HS-5 (cell line): ENCODE results near the gene STAB2.

Source experiments
- DNase-seq: peaks from one replicate; pipeline ENCODE4 v3.0.0-alpha.2; 2012; ENCODE audit warnings: low read depth

STAB2 gene, protein sequence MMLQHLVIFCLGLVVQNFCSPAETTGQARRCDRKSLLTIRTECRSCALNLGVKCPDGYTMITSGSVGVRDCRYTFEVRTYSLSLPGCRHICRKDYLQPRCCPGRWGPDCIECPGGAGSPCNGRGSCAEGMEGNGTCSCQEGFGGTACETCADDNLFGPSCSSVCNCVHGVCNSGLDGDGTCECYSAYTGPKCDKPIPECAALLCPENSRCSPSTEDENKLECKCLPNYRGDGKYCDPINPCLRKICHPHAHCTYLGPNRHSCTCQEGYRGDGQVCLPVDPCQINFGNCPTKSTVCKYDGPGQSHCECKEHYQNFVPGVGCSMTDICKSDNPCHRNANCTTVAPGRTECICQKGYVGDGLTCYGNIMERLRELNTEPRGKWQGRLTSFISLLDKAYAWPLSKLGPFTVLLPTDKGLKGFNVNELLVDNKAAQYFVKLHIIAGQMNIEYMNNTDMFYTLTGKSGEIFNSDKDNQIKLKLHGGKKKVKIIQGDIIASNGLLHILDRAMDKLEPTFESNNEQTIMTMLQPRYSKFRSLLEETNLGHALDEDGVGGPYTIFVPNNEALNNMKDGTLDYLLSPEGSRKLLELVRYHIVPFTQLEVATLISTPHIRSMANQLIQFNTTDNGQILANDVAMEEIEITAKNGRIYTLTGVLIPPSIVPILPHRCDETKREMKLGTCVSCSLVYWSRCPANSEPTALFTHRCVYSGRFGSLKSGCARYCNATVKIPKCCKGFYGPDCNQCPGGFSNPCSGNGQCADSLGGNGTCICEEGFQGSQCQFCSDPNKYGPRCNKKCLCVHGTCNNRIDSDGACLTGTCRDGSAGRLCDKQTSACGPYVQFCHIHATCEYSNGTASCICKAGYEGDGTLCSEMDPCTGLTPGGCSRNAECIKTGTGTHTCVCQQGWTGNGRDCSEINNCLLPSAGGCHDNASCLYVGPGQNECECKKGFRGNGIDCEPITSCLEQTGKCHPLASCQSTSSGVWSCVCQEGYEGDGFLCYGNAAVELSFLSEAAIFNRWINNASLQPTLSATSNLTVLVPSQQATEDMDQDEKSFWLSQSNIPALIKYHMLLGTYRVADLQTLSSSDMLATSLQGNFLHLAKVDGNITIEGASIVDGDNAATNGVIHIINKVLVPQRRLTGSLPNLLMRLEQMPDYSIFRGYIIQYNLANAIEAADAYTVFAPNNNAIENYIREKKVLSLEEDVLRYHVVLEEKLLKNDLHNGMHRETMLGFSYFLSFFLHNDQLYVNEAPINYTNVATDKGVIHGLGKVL (N-terminal part only)

DNA sequence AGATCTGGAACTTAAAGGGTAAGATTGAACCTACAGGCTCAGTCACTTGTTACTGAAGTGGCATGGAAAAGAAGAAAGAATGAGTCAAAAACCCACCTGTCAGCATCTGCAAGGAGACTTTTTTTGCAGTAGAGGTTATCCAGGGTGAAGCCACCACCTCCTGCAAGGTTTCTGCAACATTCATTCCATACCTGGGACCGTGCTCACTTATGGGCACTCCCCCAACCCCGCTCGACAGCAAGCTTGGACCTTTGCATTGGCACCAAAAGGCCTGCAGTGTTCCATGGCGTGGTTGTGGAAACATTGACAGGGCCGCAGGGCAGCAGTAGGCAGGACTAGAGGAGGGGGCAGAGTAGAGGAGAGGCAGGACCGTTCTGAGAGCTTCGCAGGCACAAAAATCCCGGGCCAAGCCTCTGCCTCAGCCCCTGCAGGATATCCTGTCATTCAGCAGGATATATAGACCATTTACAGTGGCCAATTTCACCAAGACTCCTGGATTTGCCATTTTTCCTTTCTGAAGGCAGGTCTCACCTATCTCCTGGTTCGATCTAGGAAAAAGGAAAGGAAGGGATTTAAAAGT, at the start of gene STAB2:
Gene STAB2, plus strand, starts transcription at position 483 of the 580 bp plus-strand sequence. CDS start 204 bp downstream, outside the sequence.
- no peak for DNase-seq

DNA sequence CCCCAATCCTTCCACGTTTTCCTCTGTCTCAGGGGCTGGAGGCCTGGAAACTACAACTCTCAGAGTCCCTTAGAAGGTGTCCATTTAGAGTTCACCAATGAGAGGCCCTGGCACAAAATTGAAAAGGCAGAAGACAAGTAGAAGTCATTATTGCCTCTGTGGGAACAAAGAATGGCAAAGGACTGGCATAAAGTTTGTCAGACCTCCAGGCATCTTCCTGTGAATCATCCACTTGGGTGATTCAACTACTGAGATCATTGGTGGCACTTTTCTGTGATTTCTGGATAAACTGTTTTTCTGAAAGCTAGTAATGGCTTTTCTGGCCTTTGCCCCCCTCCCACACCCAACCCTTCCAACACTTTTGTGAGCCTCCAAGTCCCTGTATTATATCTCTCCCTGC, 48.7 kb upstream of the STAB2 start:
- no peak for DNase-seq

DNA sequence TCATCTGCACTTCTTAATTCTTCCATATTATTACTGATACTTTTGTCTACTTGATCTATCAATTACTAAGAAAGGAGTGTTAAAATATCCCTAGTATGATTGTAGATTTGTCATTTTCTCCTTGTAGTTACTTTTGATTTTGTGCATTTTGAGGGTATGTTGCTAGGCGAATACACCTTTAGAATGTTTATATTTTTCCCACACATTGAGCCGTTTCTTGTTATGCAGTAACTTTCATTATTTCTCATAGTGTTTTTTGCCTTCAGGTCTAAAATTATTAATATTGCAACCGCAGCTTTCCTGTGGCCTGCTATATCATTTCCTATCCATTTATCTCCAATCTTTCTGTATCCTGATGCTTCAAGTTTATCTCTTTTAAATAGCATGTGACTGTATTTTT, 46.8 kb upstream of the STAB2 start:
- no peak for DNase-seq

DNA sequence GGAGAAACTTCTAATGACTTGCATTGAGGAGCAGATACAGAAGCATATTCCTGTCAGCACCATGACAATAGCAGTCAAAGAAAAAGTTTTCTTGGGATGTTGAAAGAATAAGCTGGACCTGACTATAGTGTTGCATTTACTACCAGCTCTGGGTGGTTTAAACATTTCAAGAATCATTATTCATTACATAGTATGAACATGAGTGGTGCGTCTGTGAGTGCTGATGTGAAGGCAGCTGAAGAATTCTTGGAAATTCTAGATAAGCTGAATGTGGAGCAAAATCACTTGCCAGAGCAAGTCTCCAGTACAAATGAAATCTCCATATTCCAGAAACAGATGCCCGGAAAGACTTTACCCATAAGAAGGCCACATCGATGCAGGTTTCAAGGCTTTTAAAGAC, 45.0 kb upstream of the STAB2 start:
- DNase-seq, result no peak

DNA sequence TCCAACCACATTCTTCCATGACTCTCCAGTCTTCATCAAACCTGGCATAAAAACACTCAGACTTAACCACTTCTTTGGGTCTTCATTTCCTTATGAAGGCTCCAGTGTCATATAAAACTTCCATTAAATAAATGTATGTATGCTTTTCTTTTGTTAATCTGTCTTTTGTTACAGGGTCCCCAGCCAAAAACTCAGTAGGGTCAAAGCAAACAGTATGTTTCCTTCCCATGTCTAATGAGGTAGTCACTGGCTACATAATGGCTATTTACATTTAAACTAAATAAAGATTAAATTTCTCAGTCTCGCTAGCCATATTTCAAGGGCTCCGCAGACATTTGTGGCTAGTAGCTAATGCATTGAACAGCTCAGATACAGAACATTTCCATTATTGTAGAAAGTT, 40.1 kb upstream of the STAB2 start:
- no peak for DNase-seq

DNA sequence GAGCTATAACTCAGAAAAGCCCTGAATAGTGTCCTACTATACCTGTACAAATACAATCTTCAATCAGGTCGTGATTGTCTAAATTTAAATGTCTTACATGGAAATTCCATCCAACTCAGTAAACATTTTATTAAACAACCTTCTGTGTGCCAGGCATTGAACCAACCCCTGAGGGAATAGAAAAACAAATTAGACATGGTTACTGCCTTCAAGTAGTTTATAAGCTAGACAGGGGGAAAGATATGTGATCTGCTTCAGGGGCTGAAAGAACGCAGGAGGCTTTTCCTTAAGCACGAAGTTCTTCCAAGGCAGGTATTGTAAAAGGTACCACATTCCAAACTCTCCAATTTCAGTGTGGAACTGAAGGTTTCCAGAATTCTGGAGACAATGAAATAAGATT, 39.7 kb upstream of the STAB2 start:
- no peak for DNase-seq

DNA sequence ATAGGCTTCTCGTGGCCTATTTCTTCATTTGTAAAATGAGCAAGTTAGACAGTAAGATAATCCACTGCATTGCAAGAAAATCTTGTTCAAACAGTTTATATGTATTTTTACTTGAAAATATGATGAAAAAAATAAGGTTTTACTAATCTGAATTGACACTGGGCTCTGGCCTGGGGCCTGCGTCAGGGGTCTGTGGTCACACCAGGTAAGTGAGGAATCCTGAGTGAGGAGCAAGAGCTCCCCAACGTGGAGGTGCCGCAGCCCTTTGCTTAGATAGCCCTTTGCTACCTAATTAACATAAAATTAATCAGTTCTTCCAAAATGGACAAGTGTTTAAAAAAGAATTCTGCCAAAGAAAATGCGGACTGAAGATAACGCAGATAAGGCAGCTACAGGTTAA, 39.1 kb upstream of the STAB2 start:
- no peak for DNase-seq

DNA sequence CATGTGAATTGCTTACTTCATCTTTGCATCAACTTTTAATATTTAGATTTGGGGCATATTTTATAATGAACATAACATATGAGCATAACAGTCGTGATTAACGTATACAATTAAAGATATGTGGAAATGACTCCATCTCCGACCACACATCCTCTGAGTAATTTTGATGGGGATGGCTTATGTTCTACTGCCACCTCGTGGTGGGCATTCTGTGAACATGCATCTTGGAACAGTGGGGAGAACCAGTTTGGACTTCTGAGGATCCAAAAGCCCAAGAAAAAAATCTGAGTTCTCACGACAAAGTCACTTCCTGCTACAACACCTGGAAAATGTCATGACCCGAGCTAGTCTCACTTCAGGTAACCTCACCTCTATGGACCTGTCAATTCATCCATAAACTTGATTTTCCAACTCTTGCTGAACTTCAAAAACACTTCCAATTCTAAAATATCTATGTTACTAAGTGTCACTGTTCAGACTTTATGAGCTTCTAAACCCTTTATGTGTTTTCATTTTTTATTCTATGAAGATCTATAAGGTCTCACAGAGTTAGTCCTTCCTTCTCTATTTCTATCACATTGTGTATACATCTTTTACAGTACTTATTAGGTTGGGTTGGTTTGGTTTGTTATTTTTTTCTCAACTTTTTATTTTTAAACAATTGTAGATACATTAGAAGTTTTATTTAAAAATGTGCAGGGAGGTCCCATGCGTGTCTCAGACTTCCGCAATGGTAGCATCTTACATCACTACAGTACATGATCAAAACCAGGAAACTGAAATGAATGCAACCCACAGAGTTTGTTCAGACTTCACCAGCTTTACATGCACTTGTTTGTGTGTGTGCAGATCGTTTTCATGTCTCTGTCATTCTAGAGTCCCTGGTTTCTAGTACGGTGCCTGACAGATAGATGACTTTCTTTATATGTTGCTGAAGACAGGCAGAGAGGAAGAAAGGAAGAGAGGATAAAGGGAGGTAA, 38.2 kb upstream of the STAB2 start:
- peak; percentile 55 for DNase-seq

DNA sequence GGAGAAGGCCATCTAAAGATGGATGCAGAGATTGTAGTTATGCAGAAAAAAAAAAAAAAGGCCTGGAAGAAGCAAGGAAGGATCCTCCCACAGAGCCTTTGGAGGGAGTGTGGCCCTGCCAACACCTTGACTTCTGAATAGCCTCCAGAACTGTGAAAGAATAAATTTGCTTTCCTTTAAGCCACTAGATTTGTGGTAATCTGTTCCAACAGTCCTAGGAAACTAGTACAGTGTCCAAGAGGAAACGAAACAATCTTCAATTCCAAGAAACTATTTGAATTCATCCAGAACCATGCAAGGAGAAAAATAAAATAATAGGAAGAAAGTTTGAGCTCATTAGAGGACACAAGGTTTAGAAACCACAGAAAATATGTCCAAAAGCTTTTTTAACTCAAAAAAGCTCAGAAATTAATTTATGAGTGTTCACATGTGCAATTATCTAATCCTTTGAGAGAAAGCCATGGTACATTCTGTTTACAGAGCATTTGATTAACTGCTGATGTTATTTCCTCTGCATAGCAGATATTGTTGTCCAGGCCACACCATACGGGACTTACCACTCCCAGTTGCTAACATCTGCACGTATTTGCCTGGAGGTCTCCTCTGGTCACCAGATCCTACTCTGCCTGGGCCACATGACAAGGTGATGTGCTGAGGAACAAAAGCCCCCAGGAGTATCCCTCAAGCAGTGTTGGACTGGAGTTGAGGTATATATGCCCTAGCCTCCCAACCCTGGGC, 30.0 kb upstream of the STAB2 start:
- DNase-seq, result no peak

DNA sequence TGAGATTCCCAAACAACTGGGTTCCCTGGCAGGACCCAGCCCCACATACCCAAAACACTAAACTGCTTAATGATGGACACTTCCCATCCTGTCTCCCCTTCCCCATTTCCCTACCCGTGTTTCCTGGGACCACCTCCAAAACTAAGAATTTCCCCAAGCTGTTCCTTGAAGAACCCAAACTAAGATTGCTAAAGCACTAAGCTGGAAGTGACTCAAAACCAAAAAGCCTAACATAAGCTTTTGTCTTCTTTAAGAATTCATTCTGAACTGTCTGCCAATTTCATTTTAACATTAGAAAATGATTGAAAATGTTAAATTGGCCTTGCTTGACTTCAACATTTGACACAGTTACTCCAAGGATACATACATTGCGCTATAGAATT, 29.5 kb upstream of the STAB2 start:
- no peak for DNase-seq

DNA sequence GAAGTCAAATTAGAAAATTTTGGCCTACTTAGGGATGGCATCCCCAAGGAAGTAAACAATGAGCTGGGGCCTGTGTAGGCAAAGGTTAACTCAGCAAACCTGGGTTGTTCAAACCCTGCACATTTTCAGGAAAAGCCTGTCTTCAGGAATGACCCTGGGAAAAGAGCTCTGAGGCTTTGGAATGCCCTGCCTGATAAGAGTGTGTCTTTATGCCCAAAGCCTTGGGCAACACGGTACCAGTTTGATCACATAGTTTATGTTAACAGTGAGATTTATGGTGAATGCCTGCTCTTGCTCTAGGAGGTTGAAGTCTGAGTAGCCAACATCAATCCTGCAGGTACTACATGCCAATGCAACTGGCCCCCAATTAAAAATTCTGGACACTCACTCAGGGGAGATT, 28.2 kb upstream of the STAB2 start:
- no peak for DNase-seq

DNA sequence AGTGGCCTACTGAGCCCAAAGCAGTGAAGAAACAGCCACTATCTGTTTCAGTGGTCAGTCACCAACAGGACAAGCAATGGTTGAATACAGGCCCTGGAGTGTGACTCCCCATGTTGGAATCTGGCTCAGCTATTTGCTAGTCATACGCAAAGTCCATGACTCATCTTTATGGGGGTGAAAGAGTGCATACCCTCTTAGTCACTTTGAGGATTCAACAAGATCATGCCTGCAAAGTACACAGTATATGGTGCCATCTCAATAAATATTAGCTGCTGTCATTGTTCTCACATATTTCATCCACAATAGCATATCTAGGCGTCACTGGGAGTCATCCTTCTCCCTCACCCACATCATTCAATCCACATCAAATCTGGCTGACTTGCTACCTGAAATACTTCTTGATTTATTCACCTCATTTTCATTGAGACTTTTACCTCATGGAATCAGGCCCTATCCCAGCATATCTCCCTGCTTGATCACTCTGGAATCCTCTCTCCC, 26.4 kb upstream of the STAB2 start:
- peak; percentile 98 for DNase-seq

DNA sequence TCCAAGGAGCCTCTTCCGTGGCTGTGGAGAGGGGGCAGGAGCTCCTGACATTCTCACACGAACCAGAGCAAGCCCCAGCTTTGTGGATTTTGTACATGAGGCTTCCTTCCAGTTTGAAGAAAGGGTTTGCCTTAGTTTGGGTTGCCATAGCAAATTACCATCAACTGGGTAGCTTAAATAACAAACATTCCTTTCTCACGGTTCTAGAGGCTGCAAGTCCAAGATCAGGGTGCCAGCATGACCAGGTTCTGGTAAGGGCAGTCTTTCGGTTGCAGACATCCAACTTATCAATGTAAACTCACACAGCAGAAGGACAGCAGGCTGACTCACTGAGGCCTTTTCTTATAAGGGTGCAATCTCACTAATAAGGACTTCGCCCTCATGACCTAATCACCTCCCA, 25.9 kb upstream of the STAB2 start:
- no peak for DNase-seq

DNA sequence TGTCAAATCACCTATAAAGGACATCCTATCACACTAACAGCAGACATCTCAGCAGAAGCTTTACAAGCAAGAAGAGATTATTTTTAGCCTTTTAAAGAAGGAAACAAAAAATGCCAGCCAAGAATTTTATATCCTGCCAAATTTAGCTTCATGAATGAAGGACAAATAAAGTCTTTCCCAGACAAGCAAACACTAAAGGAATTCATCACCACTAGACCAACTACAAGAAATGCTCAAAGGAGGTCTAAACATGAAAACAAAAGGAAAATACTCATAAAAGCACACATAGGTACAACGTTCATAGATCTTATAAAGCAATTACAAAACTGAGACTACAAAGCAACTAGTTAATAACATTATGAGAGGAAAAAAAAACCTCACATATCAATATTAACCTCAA, 20.7 kb upstream of the STAB2 start:
- no peak for DNase-seq

DNA sequence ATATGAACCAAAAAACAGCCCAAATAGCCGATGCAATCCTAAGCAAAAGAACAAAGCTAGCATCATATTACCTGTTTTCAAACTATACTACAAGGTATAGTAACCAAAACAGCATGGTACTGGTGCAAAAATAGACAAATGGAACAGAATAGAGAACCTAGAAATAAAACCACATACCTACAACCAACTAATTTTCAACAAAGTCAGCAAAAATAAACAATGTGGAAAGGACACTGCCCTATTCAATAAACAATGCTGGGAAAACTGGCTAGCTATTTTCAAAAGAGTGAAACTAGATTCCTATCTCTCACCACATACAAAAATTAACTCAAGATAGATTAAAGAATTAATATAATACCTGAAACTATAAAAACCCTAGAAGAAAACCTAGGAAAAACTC, 17.8 kb upstream of the STAB2 start:
- DNase-seq, result no peak

DNA sequence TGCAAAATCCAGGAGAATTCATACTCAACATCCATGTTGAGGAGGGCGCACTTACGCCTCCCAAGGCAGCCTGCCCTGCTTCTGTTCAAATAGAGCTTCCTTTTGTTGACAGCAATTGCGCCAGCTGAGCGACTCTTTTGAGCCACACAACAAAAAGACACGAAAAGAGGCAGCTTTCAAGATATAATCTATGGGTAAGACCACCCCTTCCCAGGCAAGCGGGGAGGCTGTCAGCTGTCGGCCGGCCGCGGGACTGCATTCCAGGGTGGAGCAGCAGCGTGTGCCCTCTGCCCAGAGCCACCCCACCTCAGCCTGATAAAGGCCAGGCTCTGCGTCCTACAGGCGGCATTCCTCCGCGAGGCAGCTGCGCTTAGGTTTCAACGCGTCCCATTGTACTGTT, 15.8 kb upstream of the STAB2 start:
- DNase-seq, result no peak

DNA sequence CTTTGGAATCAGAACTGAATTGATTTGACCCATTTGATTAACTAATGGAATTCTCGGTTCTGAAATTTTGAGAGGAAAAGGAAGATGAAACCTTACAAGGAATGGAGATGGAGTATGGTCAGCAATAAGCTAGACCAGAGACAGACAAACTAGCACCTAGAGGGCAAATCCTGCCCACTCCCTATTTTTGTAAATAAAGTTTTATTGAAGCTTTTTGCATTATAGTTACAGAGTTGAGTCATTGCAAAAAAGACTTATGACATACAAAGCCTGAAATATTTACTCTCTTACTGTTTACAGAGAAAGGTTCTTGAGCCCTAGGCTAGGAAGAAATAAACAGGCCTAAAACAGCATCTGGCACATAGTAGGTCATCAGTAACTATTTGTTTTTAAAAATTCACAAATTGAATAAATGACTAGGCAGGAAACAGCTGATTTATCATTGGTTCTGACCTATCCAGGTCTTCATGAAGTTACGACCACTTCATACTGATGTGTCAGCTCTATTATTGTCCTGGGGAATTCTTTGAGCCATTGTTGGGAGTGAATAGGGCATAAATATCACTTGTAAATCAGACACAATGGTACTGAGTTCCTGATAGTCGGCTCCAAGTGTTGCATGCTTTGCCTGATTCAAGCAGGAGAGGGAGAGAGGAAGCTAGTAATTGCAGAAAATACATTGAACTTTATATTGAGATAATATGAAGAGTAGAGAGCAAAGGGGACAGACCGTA, 14.6 kb upstream of the STAB2 start:
- DNase-seq, result no peak

DNA sequence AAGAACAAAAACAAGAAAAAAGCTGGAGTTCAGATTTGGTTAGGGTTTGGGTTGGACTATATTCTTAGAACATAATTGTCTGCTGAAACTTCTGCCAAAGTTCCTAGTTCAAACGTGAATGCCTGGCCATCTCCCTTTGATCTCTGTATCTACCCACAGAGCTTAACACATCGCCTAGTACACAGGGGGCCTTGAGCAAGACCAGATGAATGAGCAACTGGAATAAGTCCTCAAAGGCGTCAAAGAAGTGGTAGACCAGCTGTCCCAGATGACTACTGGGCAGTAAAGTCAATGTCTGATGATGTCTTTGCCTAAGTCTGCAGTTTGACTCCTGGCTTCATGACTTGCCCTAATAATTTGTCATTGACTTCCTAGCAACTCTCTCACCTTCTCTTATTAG, 13.9 kb upstream of the STAB2 start:
- DNase-seq, result no peak

DNA sequence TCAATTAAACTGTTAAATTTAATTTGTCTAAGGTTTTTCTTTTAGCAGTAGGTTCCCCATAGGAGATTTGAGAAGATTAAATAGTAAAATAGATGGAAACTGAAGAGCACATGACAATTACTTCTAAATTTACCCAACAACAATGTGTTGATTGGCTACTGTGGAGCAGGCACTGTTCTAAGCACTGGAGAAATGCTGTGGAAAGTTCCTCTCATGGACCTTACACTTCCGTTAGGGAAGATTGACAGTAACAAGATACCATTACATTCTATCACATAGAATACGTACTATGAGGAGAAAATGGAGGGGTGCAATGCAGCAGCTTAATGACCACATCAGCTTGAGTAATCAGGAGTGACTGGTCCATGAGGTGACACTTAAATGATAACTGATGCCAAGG, 8.1 kb upstream of the STAB2 start:
- no peak for DNase-seq
